Pancreas (tissue), 10 donors: ENCODE data around the gene LINGO3. TPM values are rescaled to one million over a fixed set of nuclear protein-coding genes. Genes with fewer than 3 reads are reported as not detected.
"Not testable (repeated sequence)": the region's sequence is repeated elsewhere in the genome, so short reads cannot be mapped to it uniquely, and the experiment has no call there.

Experiments
- ATAC-seq, 4 donors: fragments of 200-7000 bp; cut with Tn5 transposase; one replicate each; pipeline versions ENCODE4 v1.8.0 to v1.9.1; 2020; ENCODE audit warnings: mild to moderate bottlenecking in 4 of 4, moderate library complexity in 4 of 4
- DNase-seq, 6 donors: peaks; one replicate each; pipeline ENCODE4 v3.0.0-alpha.2; 2020
- FAIRE-seq: peaks from 2 replicates; lab custom pipeline; 2012; peaks lifted over from hg19 to GRCh38; lab: Jason Lieb, UNC
- H3K27ac ChIP-seq, 4 donors: fragments of 200-600 bp; sonication (generic); 1 replicate in 3 of 4; 2 replicates in 1 of 4; pipeline versions ENCODE4 v1.5.0 to v1.8.0; 2020
- H3K27me3 ChIP-seq, 4 donors: fragments of 200-600 bp; one replicate each; pipeline ENCODE4 v1.8.0; 2021
- H3K36me3 ChIP-seq, 3 donors: fragments of 200-600 bp; sonication (generic) in 1 of 3; one replicate each; pipeline versions ENCODE4 v1.5.0 to v1.8.0; 2020 to 2021
- H3K4me1 ChIP-seq, 3 donors: fragments of 200-600 bp; one replicate each; pipeline ENCODE4 v1.8.0; 2021
- H3K4me3 ChIP-seq, 4 donors: fragments of 200-600 bp; sonication (generic) in 2 of 4; one replicate each; pipeline versions ENCODE4 v1.5.0 to v1.8.0; 2020 to 2021
- H3K9me3 ChIP-seq, 4 donors: fragments of 200-600 bp; one replicate each; pipeline ENCODE4 v1.8.0; 2021
- CTCF ChIP-seq, 4 donors: fragments of 200-600 bp; sonication (generic) in 3 of 4; IDR thresholded peaks; one replicate each; pipeline versions ENCODE4 v1.5.0 to v1.8.0; 2021; ENCODE audit warnings: antibody characterized with exemption in 4 of 4
- WGBS, 2 donors: extraction: QIAGEN DNeasy Blood & Tissue Kit; methylation state at CpG; one replicate each; pipeline ENCODE4 v1.1.7; 2013; 5-methylcytosine and 5-hydroxymethylcytosine counted together
- intact Hi-C, 3 donors: fragments of 100-400 bp; cut with DNase I; formaldehyde crosslinking; loops; one replicate each; pipeline versions ENCODE4 v1.11.1 to v1.14.2; 2022
- polyA plus RNA-seq, 2 donors: library from polyadenylated mRNA; stranded (reverse); fragments of 200-250 nt; gene quantifications; one replicate each; pipeline ENCODE4 v1.2.3, GENCODE V29; 2013
- total RNA-seq, 6 donors: library from RNA; stranded (reverse); fragmentation: NEBNext Ultra II Directional in 4 of 6; extraction: Animal tissue kit (Norgen Biotek cat#: 25700) in 4 of 6; gene quantifications; one replicate each; pipeline versions ENCODE4 v1.2.1 to v1.2.4, GENCODE V29; 2021 to 2023
- donor health status: healthy with polysubstance abuse.
- donor health status: DM: no; HTN: no; CAD: no; lungs with moderate emphysema.
- donor health status: DM: no; HTN: no; CAD: no.
- donor health status: control.
- donor health status: control.
- donor health status: Bipolar disorder and iron deficiency.
- donor health status: DM: yes; HTN: yes; CAD: no.
- donor health status: DM: no; HTN: no; CAD: no.
- donor health status: DM: no; HTN: no; CAD: no.
- donor health status: DM: yes; HTN: yes; CAD: no.

The LINGO3 gene
- total and polyA plus RNA-seq, 8 donors, result 0.05 to 1.5 (median 0.16) TPM; not detected in 5

GRCh38 chr19:2350656-2351055 lies 42.7 kb upstream of the LINGO3 start:
- no peak for TF ChIP-seq CTCF (IDR thresholded peaks at IDR 0.05)

GRCh38 chr19:2349818-2350217 lies 41.9 kb upstream of the LINGO3 start:
- H3K27me3 ChIP-seq, H3K4me1 ChIP-seq, H3K9me3 ChIP-seq, DNase-seq, H3K27ac ChIP-seq, FAIRE-seq, intact Hi-C loops, ATAC-seq, H3K4me3 ChIP-seq: not testable (repeated sequence)
- H3K36me3 ChIP-seq, result peaks cover 0 to 17% (median 0%) of the 10 kb centered on the region in 3 donors
- 93 to 95% methylated on average over 24 of the region's 24 CpGs for WGBS, 2 donors

More at GRCh38 chr19:2350656-2351055, 42.7 kb upstream of the LINGO3 start:
- no peaks in the 10 kb centered on the region for H3K4me1 ChIP-seq
- intact Hi-C loops, result no loop called here
- no peaks in the 10 kb centered on the region for H3K9me3 ChIP-seq
- no peak for ATAC-seq
- no peak for FAIRE-seq
- H3K36me3 ChIP-seq, result peaks cover 0 to 17% (median 0%) of the 10 kb centered on the region in 3 donors
- no peak for DNase-seq
- WGBS, 2 donors, result 90 to 96% methylated on average over 16 of the region's 16 CpGs
- H3K27me3 ChIP-seq, result no peaks in the 10 kb centered on the region
- no peak overlapping the region for H3K27ac ChIP-seq
- H3K4me3 ChIP-seq, result no peak overlapping the region

- WGBS, 2 donors, result 58 to 68% methylated on average over 25 of the region's 25 CpGs
- H3K4me1 ChIP-seq, result no peaks in the 10 kb centered on the region
- no peak overlapping the region for H3K27ac ChIP-seq
- H3K27me3 ChIP-seq, result no peaks in the 10 kb centered on the region
- ATAC-seq (peak; percentile 48 to 96 (median 73)), DNase-seq (peak; percentile 49 to 72 (median 62)), FAIRE-seq (no peak)
- H3K9me3 ChIP-seq, result no peaks in the 10 kb centered on the region
- H3K36me3 ChIP-seq, result no peaks in the 10 kb centered on the region
- intact Hi-C loops, result no loop called here
- no peak for TF ChIP-seq CTCF (IDR thresholded peaks at IDR 0.05)
- no peak overlapping the region for H3K4me3 ChIP-seq
Observed at GRCh38 chr19:2345794-2346663, 38.1 kb upstream of the LINGO3 start.

- ATAC-seq, result no peak
- intact Hi-C loops, result no loop called here
- H3K36me3 ChIP-seq, result peaks cover 0 to 2% (median 0%) of the 10 kb centered on the region in 3 donors
- FAIRE-seq, result no peak
- no peaks in the 10 kb centered on the region for H3K27me3 ChIP-seq
- no peaks in the 10 kb centered on the region for H3K4me1 ChIP-seq
- DNase-seq, result peak in 1 of 6 donors; percentile 55
- no peak overlapping the region for H3K4me3 ChIP-seq
- TF ChIP-seq CTCF (IDR thresholded peaks at IDR 0.05), result no peak
- H3K27ac ChIP-seq, result no peak overlapping the region
- 95 to 97% methylated on average over 12 to 17 of the region's 17 CpGs for WGBS, 2 donors
- no peaks in the 10 kb centered on the region for H3K9me3 ChIP-seq
Observed at GRCh38 chr19:2345076-2345475, 37.1 kb upstream of the LINGO3 start.

- 94 to 96% methylated on average over 24 of the region's 24 CpGs for WGBS, 2 donors
- Histone ChIP-seq H3K27ac (no peak overlapping the region), H3K36me3 (peaks cover 0 to 5% (median 0%) of the 10 kb centered on the region in 3 donors), H3K4me3 (no peak overlapping the region), H3K9me3 (no peaks in the 10 kb centered on the region), H3K4me1 (no peaks in the 10 kb centered on the region), H3K27me3 (no peaks in the 10 kb centered on the region)
- no peak for TF ChIP-seq CTCF (IDR thresholded peaks at IDR 0.05)
- no peak for ATAC-seq
- intact Hi-C loops, result no loop called here
- DNase-seq, result peak in 3 of 6 donors; percentile 2 to 50 (median 15)
- no peak for FAIRE-seq
Observed at GRCh38 chr19:2344381-2344870, 36.5 kb upstream of the LINGO3 start.
